NCI-H2227 (cell line): Measurements from ENCODE around the gene PACS1.
"Not testable (repeated sequence)": the region's sequence is repeated elsewhere in the genome, so short reads cannot be mapped to it uniquely, and the experiment has no call there.

Experiments
- DNase-seq: peaks from one replicate; lab custom pipeline; 2025; ENCODE audit not compliant: unreplicated experiment; lab: John Stamatoyannopoulos, UW

PACS1 gene

DNA sequence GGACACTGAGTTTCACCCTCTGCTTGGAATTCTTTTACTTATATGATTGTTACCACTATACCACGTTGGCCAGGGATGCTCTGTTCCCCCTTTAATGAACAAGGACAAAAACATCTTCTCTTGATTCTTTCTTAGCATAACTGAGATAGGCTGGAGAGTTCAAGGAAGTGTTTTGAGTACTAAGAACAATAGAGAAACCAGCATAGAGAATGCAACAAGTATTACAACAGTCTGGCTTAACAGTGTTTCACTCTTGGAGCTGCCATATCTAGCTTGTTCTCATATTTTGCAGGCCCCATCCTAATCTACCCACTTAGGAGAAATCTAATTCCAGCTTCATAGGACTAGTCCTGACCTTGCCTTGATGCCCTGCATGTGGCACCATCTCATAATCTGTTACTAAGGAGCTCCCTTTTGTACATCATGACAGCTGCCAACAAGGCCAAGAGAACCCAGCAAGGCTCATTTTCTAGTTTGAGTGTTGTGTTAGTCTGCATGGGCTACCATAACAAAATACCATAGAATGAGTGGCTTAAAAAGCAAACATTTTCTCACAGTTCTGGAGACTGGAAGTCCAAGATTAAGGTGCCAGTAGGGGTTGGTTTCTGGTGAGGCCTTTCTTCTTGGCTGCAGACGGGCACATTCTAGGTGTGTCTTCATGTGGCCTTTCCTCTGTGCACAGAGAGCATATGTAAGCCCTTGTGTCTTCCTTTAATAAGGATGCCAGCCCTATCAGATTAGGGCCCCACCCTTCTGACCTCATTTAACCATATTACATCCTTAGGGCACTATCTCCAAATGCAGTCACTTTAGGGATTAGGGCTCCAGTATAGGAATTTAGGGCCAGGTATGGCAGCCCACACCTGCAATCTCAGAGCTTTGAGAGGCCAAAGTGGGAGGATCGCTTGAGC, 37.8 kb downstream of the PACS1 start:
- no peak for DNase-seq

DNA sequence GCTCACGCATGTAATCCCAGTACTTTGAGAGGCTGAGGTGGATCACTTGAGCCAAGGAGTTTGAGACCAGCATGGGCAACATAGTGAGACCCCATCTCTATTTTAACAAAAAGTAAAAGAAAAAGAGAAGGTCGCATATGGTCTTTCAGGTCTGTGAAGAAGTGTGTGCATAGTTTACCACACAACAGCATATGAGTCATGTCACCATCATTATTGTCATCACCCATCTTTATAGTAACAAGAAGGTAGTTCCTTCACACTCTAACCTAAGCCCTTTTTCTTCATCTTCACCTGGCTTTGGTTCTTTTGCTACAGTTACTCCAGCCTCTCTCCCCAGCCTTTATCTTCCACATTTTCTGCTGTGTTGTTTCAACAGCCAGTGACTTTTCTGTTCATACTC, 39.2 kb downstream of the PACS1 start:
- DNase-seq, result no peak

DNA sequence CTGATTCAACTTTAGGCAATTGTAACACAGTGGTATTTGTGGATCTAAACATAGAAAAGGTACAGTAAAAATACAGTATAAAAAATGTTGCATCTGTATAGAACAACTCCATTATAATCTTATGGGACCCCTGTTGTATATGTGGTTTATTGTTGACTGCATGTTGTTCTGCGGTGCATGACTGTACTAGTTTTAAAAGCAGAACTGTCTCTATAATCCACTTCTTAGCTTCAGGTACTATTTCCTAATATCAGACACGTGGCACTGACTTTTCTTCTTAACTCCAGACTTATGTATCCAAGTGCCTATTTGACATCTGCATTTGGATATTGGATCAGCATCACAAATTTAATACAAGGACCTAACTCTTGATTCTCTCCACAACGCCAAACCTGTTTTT, 41.1 kb downstream of the PACS1 start:
- DNase-seq, result no peak

DNA sequence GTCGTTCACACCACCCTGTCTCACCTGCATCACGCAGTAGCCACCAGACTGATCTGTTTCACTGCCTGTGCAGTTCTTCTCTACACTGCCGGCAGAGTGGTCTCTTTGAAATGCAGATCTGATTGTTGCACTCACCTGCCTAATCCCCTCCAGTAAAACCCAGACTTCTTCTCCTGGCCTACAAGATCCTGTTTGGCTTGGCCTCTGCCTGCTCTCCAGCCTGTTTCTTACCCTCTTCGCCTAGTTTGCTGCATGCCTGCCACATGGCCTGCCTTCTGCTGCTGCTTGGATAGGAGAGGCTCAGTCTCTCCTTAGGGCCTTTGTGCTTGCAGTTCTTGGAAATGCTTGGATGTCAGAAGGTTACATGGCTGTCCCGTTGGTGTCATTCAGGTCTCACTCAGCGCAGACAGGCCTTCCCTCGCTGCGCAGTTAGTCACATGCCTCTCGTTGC, 42.0 kb downstream of the PACS1 start:
- no peak for DNase-seq

DNA sequence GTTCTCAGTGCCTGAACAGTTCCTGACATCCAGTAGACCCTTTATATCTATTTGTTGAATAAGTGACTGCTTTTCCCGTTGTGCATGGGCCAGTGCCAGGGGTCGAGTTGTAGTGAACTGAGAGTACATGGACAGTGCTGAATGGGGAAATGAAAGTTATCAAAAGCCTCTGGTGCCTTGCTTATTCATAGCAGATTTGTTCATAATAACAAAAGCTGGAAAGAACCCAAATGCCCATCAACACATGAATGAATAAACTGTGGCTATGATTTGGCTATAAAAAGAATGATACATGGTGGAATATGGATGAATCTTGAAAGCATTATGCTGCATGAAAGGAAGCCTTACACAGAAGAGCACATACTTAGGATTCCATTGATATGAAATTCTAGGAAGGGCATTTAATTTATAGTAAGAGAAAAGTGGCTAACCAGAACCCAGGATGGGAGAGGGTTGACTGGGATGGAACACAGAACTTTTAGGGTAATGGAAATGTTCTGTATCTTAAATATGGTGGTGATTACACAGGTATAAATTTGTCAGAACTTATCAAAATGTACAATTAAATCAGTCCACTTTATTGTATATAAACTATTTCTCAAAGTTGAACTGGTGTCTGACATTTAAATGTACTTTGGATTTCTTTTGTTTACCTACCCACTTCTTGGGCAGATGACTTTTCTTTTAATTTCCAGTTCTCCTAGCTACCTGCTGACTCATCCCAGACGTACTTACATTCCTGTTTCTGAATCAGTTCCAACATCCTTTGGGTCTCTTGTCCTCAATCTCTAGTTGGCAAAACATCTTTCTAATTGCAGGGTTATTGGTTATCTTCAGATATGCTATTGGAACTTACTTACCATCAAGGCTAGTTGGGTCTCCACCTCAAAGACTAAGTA, 42.8 kb downstream of the PACS1 start:
- DNase-seq, result no peak

DNA sequence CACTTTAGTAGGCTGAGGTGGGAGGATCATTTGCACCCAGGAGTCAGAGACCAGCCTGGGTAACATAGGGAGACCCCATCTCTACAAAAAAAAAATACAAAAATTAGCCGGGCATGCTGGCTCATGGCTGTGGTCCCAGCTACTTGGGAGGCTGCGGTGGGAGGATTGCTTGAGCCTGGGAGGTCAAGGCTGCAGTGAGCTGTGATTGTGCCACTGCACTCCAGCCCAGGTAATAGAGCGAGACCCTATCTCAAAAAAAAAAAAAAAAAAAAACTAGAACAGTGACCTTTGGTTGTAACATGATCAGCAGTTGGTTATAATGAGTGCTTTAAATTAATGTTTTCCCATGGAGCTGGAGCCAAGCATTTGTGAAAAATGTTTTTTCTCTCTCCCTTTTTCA, 44.9 kb downstream of the PACS1 start:
- DNase-seq, result not testable (repeated sequence)

DNA sequence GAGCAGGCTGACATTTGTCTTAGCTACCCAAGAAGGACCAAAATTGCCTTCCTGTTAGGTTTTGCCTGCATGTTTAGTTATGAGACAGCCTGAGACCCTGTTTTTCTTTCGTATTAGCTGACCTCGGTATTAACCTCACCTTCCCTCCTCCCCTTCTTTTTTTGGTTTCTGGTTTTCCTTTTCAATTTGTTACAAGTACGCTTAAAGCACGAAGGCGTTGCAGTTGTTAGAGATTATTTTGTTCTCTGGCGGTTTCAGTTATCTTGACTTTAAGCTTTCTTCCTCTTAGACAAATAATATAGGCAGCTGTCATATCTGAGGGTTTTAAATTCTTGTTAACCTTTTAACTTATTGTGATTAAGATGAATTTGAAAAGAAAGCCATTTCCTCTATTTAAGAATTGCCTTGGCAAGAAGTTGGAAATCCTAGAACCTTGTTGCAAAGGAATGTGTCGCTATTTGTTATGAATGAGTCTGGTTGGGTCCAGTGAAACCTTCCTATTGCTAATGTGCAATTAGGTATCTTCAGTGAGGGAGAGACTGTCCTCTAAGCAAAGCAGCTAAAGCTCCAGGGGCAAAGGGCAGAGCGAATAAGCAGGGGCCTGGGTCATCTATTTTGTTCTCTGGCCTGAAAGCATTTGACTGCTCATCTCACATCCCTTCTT, 45.7 kb downstream of the PACS1 start:
- DNase-seq, result peak; percentile 16

DNA sequence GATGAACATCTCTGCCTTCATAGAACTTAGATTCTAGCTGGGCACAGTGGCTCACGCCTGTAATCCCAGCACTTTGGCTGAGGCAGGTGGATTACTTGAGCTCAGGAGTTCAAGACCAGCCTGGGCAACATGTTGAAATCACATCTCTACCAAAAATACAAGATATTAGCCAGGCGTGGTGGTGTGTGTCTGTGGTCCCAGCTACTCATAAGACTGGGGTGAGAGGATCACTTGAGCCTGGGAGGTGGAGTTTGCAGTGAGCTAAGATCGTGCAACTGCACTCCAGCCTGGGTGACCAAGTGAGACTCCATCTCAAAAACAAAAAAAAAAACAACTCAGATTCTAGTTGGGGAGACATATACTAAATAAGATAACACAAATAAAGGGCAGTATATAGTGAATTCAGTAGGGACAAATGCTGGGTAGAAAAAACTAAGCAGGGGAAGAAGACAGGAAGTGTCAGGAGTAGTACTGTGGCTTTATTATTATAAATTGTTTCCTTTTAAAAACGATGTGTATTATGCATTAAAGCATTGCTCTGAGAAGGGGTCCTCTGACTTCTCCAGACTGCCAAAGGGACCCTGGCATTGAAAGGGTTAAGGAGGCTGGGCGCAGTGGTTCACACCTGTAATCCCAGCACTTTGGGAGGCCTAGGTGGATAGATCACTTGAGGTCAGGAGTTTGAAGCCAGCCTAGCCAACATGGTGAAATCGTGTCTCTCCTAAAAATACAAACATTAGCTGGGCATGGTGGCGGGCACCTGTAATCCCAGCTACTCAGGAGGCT, 46.7 kb downstream of the PACS1 start:
- no peak for DNase-seq

DNA sequence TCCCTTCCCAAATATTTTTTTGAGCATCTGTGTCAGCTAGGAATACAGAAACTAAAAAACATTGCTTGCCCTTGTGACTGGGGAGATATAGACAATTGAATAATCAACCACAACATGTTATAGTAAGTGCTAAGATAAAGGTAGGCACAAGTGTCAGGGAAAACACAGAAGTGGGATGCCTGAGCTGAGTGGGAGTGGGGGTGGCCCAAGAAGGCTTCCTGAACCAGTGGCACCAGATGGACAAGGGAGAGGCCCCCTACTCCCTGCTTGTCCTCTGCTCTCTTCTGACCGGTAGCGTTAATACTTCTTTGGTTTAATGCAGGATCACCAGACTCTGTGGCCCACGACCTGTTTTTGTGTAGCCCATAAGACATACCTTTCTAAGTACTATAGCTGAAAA, 48.8 kb downstream of the PACS1 start:
- DNase-seq, result no peak

DNA sequence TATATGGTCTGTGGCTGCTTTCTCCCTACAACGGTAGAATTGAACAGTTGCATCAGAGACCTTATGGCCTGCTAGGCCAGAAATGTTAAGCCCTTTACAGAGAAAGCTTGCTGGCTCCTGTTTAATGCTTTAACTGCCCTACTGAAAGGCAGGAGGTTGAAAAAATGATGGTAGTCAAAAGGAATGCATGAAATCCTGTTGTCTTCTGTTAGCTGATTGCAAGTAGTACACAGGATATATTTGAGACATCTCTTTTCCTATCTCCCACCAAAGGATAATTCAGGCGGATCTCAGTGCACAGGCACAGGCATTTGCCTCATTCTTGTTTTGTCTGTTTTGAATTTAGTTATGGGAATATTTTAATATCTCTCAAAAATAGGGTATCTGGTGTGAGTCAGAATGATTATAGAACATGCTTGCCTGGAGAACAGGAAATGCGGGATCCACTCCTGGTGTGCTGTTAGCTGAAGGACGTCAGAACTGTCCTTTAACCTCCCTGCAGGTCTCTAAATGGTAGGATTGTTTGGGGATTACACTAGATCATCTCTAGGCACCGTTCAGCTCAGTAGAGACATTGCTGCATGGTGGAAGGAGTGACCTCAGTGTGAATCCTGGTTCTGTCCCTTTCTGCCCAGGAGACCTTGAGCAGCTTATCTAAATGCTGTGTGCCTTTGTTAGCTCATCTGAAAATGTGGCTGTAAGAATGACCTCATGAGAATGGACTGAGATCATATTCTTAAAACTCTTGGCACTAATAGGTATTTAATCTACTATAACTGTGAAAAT, 49.5 kb downstream of the PACS1 start:
- no peak for DNase-seq

DNA sequence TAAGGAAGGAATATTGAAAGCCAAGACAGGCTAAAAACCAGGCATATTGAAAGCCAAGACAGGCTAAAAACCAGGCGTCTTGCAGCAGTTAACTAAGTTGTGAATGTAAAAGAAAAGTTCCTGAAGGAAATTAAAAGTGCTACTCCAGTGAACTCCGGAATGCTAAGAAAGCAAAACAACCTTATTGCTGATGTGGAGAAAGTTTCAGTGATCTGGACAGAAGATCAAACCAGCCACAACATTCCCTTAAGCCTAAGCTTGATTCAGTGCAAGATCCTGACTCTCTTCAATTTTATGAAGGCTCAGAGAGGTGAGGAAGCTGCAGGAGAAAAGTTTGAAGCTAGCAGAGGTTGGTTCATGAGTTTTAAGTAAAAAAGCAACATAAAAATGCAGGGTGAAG, 51.4 kb downstream of the PACS1 start:
- no peak for DNase-seq

DNA sequence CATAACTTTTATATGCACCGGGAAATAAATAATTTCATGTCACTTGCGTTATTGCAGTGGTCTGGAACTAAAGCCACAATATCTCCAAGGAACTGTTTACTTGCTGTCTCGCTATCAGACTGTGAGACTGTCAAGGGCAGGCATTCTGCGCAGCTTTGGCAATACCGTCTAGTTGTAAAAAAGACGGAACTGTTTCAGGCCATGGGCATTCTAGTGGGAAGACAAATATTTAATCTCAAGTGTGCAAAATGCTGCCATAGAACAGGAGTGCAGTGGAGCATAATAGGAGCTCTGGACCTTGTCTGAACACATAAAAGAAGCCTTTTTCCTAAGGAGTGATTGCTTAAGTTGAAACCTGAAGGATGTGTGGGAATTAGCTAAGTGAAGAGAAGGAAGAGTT, 53.8 kb downstream of the PACS1 start:
- no peak for DNase-seq

DNA sequence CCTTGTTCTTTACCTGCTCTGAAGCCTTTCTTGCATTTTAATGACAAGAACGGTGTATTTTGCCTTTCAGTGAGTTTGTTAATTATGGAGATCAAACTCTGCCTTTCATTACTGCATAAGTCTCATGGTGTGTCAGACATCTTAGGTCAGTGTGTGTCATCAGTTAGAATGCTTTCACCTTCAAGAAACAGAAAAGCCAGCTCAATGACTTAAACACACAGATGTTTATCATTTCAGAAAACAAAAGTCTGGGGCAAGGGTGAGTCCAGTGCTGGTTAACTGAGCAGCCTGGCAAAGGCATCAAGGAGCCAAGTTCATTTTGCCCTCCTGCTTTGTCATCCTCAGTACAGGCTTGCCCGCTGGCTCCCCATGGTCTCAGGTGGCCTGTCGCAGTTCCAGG, 54.5 kb downstream of the PACS1 start:
- DNase-seq, result no peak

DNA sequence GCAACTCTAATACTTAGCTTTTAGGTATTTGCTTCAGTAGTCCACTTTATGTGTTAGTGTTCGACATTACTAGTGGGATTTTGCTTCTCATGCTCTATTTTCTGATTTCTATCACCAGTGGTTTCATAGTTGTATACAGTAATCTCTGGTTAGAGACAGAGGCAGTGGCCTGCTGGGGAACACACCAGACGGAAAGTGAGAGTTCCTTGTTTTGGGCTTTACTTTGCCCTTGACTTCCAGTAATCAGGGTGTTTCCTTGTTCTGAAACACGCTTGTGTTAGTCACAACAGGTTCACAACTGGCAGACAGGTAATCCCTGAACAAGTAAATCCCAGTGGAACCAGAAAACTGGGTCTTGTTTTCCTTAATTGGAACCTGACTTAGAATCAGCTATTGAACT, 56.0 kb downstream of the PACS1 start:
- DNase-seq, result no peak

DNA sequence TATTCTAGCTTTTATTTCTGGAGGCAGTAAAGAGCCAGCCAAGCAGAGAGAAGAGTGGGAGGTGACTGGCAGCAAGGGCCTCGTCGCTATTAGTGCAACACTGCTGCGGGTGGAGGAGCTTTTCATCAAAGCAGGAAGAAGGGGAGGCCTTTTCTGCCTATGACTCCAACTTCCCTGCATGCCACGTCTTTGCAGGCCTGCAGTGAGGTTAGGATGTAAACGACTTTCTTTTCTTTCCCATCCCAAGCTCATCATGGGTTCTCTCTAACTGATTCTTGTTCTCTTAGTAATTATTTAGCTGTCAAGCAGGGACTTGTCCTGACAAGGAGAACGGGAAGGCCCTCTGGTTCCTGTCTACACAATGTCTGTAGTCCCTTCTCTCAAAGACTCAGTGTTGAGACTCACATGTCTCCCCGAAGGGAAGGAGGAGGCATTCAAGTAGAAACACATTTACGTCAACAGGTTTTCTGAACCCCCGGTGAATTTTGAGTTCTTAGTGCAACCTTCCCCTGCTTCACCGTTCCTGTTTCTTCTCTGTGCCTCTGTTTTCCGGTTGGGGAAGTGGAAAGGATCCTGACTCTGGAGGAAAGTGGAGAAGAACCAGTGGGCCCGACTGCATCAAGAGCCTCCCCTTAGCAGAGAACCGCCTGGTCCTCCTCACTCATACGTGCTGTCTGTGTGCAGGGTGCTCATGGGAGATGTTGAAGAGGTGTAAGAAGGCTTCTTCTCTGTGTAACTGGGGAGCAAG, 56.9 kb downstream of the PACS1 start:
- DNase-seq, result peak; percentile 62

DNA sequence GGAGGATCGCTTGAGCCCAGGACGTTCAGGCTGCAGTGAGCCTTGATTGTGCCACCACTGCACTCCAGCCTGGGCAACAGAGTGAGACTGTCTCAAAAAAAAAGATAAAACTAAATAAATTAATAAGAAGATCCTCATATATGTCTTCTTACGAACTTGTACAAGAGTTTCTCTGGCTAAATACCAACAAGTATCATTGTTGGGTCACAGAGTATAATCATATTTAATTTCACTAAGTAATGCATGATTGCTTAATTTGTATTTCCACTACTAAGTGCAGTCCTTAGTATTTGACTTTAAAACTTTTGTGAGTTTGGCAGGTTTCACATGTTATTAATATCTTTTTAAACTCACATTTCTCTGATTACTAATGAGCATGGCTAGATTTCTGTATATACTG, 60.9 kb downstream of the PACS1 start:
- DNase-seq, result no peak

DNA sequence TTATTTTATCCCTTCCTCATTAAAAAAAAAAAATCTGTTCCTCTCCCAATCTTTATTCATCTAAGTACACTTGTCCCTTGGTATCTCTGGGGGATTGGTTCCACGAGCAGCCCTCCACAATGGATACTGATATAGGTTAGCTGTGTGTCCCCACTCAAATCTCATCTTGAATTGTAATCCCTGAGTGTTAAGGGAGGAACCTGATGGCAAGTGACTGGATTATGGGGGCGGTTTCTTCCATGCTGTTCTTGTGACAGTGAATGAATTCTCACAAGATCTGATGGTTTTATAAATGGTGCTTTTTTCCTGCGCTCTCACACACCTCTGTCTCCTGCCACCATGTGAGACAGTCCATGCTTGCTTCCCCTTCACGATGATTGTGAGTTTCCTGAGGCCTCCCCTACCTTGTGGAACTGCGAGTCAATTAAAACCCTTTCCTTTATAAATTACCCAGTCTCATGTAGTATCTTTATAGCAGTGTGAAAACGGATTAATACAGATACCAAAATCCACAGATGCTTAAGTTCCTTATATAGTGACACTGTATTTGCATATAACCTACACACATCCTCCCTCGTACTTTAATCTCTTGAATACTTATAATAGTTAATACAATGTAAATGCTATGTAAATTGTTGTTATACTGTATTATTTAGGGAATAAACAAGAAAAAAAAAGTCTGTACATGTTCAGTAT, 62.0 kb downstream of the PACS1 start:
- DNase-seq, result no peak

DNA sequence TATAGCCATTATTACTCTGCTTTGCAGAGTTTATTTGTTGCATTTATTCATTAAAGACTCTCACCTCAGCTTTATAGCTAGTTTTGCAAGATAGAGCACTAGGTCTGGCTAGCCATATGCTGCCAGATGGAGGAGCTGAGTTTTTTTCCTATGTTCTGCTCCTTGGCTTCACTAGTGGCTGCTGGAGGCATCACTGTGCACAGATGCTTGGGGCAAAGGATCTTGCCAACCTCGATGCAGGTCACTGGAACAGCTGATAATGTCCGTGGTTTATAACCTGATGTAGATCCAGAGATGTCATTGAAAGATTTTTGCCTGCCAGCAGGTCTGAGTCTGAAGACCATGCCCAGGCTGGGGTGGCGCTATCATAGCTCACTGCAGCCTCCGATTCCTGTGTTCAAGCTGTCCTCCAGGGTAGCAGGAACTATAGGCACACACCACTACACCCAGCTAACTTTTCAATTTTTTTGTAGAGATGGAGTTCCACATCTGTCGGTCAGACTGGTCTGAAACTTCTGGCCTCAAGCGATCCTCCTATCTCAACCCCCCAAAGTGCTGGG, 63.2 kb downstream of the PACS1 start:
- no peak for DNase-seq
